Stimulated activated CD4-positive, alpha-beta T cell treated with anti-CD3 and anti-CD28 coated beads, TNF-alpha, amount 100 ng/mL, for 48 hours (primary cell): Measurements from ENCODE around the gene EMX1.
"Not testable (repeated sequence)": the region's sequence is repeated elsewhere in the genome, so short reads cannot be mapped to it uniquely, and the experiment has no call there.

ENCODE experiments used
- DNase-seq, 3 donors: peaks; one replicate each; pipeline ENCODE4 v3.0.0-alpha.2; 2020; ENCODE audit warnings: low read depth in 3 of 3

EMX1 gene

GRCh38 chr2:72900191-72900825 is 17.0 kb upstream of the EMX1 start:
- DNase-seq: no peak

- no peak for DNase-seq
Measured at GRCh38 chr2:72901426-72901825, 15.9 kb upstream of the EMX1 start.

- DNase-seq: not testable (repeated sequence)
Measured at GRCh38 chr2:72907369-72907768, 9.9 kb upstream of the EMX1 start.

GRCh38 chr2:72908741-72909140 is 8.6 kb upstream of the EMX1 start:
- DNase-seq: no peak

GRCh38 chr2:72911256-72911655 is 6.1 kb upstream of the EMX1 start:
- no peak for DNase-seq

- no peak for DNase-seq
Measured at GRCh38 chr2:72913486-72914205, 3.7 kb upstream of the EMX1 start.

- DNase-seq: no peak
Measured at GRCh38 chr2:72914206-72914559, 3.1 kb upstream of the EMX1 start.

- no peak for DNase-seq
Measured at GRCh38 chr2:72914589-72915319, 2.6 kb upstream of the EMX1 start.

GRCh38 chr2:72915320-72915906 is 1.9 kb upstream of the EMX1 start:
- DNase-seq: no peak

- no peak for DNase-seq
Measured at GRCh38 chr2:72915907-72916742, 1.2 kb upstream of the EMX1 start.

- no peak for DNase-seq
Measured at GRCh38 chr2:72916743-72917137, 579 bp upstream of the EMX1 start.

GRCh38 chr2:72917877-72918553 is 696 bp downstream of the EMX1 start:
- no peak for DNase-seq

- DNase-seq: no peak
Measured at GRCh38 chr2:72919414-72920317, 2.3 kb downstream of the EMX1 start.

- no peak for DNase-seq
Measured at GRCh38 chr2:72920318-72921087, 3.2 kb downstream of the EMX1 start.

- DNase-seq: no peak
Measured at GRCh38 chr2:72921088-72921851, 4.0 kb downstream of the EMX1 start.

GRCh38 chr2:72921853-72922252 is 4.5 kb downstream of the EMX1 start:
- no peak for DNase-seq

- DNase-seq: no peak
Measured at GRCh38 chr2:72923833-72924352, 6.6 kb downstream of the EMX1 start.
